GM23248 (cell line): ENCODE data around the gene COL4A5. TPM values are rescaled to one million over a fixed set of nuclear protein-coding genes. Genes with fewer than 3 reads are reported as not detected.
A peak's percentile ranks its signal among the peaks of the same experiment; 100 is the strongest.

Experiments used
- DNase-seq: peaks from one replicate; pipeline ENCODE4 v3.0.0-alpha.2; 2015
- H2AFZ ChIP-seq: fragments of 200-600 bp; sonication (generic); 2 replicates; pipeline ENCODE4 v1.6.1; 2016; ENCODE audit warnings: antibody characterized with exemption
- H3F3A ChIP-seq: fragments of 200-600 bp; sonication (generic); 2 replicates; pipeline ENCODE4 v1.6.1; 2016; ENCODE audit warnings: mild to moderate bottlenecking, antibody characterized with exemption, mixed run types; ENCODE audit not compliant: insufficient read depth
- H3K27ac ChIP-seq: fragments of 200-600 bp; sonication (generic); 2 replicates; pipeline ENCODE4 v1.5.1; 2016; ENCODE audit warnings: mild to moderate bottlenecking
- H3K27me3 ChIP-seq: fragments of 200-600 bp; sonication (generic); replicated peaks from 2 replicates; pipeline ENCODE4 v1.6.1; 2016; ENCODE audit warnings: mild to moderate bottlenecking; ENCODE audit not compliant: insufficient read depth
- H3K36me3 ChIP-seq: fragments of 200-600 bp; sonication (generic); 2 replicates; pipeline ENCODE4 v1.6.1; 2016; ENCODE audit warnings: low read depth, mild to moderate bottlenecking
- H3K4me1 ChIP-seq: fragments of 200-600 bp; sonication (generic); 2 replicates; pipeline ENCODE4 v1.6.1; 2016; ENCODE audit warnings: mild to moderate bottlenecking; ENCODE audit not compliant: insufficient read depth
- H3K4me2 ChIP-seq: fragments of 200-600 bp; sonication (generic); one replicate; pipeline ENCODE4 v1.6.1; 2016; ENCODE audit warnings: mild to moderate bottlenecking; ENCODE audit not compliant: unreplicated experiment
- H3K4me3 ChIP-seq: fragments of 200-600 bp; sonication (generic); 2 replicates; pipeline ENCODE4 v1.5.1; 2016; ENCODE audit warnings: mild to moderate bottlenecking
- H3K79me2 ChIP-seq: fragments of 200-600 bp; sonication (generic); 2 replicates; pipeline ENCODE4 v1.6.1; 2016; ENCODE audit warnings: mild to moderate bottlenecking; ENCODE audit not compliant: insufficient read depth
- H3K9ac ChIP-seq: fragments of 200-600 bp; sonication (generic); 2 replicates; pipeline ENCODE4 v1.6.1; 2016; ENCODE audit warnings: mild to moderate bottlenecking
- H3K9me2 ChIP-seq: fragments of 200-600 bp; sonication (generic); 2 replicates; pipeline ENCODE4 v1.6.1; 2016; ENCODE audit warnings: mixed run types, mild to moderate bottlenecking, moderate library complexity; ENCODE audit not compliant: insufficient read depth
- H3K9me3 ChIP-seq: fragments of 200-600 bp; sonication (generic); one replicate; pipeline ENCODE4 v1.6.1; 2017; ENCODE audit warnings: low read depth
- H4K20me1 ChIP-seq: fragments of 200-600 bp; sonication (generic); 2 replicates; pipeline ENCODE4 v1.6.0; 2016; ENCODE audit not compliant: insufficient read depth
- EZH2 ChIP-seq: fragments of 200-600 bp; sonication (generic); IDR thresholded peaks from 2 replicates; pipeline ENCODE4 v1.6.1; 2018; ENCODE audit warnings: antibody characterized with exemption, mild to moderate bottlenecking; ENCODE audit not compliant: insufficient read depth, poor library complexity, severe bottlenecking
- EZH2phosphoT487 ChIP-seq: fragments of 200-600 bp; sonication (generic); IDR thresholded peaks from 2 replicates; pipeline ENCODE4 v1.6.1; 2018; ENCODE audit warnings: antibody characterized with exemption, moderate library complexity, mild to moderate bottlenecking, low read depth; ENCODE audit not compliant: insufficient read depth
- WGBS, 2 experiments: methylation state at CpG; one replicate each; pipeline ENCODE4 v1.1.6; 2015 to 2017; ENCODE audit warnings: low lambda C conversion rate in 2 of 2, low coverage in 1 of 2; ENCODE audit errors: missing lambda C conversion rate in 2 of 2; 5-methylcytosine and 5-hydroxymethylcytosine counted together
- in situ Hi-C: fragments of 300-500 bp; cut with MboI; formaldehyde crosslinking; loops from 2 replicates; pipeline ENCODE4 v1.15.0; 2020
- polyA plus RNA-seq: library from polyadenylated mRNA; unstranded; fragments of >200 nt; fragmentation: Nextera tagmentation; extraction: Ambion mirVana; gene quantifications from 2 replicates; pipeline ENCODE4 v1.2.1, GENCODE V29; 2016
- total RNA-seq: library from RNA; depleted of rRNA; stranded (reverse); fragments of >200 nt; shearing (Covaris generic); gene quantifications from 2 replicates; pipeline ENCODE4 v1.2.3, GENCODE V29; 2014

COL4A5 gene
- total and polyA plus RNA-seq, 2 experiments from 2014 or later, result 5.3 to 14.4 TPM

DNA sequence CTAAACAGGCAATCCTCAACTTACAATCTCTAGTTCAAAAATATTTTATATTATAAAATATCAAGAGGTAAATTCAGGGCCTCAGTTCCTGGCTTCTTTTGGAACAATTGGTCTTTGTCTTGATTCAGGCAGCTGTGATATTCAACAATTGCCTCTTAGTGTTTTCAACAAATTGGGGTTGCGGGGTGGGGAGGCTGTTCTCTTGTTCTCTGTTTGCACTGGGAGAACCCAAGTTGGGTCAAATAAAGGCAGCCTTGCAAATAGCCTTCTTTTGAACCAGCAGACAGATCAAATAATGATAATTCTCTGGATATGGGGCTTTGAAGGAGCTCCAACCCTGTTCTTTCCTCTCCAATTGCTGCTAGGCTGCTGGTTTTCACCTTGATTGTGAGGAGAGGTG lies 142.5 kb downstream of the COL4A5 start:
- WGBS, 2 experiments, result 83 to 93% methylated on average over 1 of the region's 1 CpG
- no peak for DNase-seq
- in situ Hi-C loops, result no loop called here

DNA sequence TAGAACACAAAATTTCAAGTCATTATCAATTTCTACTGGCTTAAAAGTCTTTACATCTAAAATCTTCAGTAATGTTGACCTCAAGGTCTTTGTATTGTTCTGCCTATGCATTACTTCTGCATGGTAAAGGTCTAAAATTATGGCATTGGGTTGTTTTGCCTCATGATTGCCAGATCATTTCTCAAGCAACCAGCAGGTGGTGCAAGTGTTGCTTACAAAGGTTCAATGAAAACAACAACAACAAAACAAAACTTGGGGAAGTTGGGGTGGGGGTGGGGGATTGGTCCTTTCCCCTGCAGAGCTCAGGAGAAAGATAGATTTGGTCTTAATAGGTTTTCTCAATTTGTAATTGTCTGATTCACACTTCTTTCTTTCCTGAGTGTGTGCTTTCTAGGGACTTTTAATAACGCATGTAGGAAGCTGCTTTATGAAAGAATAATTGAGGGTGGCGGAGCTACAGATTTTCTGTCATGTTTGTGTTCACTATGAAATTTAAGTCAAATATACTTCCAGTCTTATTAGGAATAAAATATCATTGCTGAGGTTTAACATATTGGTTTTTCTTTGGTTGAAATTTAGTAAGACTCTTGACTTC lies 145.1 kb downstream of the COL4A5 start:
- no peaks in the 10 kb centered on the region for H3K4me1 ChIP-seq
- H3K9me2 ChIP-seq, result no peaks in the 10 kb centered on the region
- TF ChIP-seq EZH2phosphoT487, result no peak
- no peak for TF ChIP-seq EZH2
- no peak overlapping the region for H3K27ac ChIP-seq
- in situ Hi-C loops, result no loop called here
- H3K36me3 ChIP-seq, result no peaks in the 10 kb centered on the region
- H4K20me1 ChIP-seq, result no peaks in the 10 kb centered on the region
- peak; percentile 15 for DNase-seq
- H3K27me3 ChIP-seq, result no peaks in the 10 kb centered on the region
- no peak overlapping the region for H3K4me3 ChIP-seq
- no peak overlapping the region for H3K9ac ChIP-seq
- no peaks in the 10 kb centered on the region for H3K9me3 ChIP-seq
- no peaks in the 10 kb centered on the region for H3K79me2 ChIP-seq
- no peaks in the 10 kb centered on the region for H3F3A ChIP-seq
- WGBS, 2 experiments, result 93 to 100% methylated on average over 2 of the region's 2 CpGs
- H3K4me2 ChIP-seq, result no peak overlapping the region
- H2AFZ ChIP-seq, result no peak overlapping the region

More for the DNA sequence above, 142.5 kb downstream of the COL4A5 start:
- no peaks in the 10 kb centered on the region for H3K9me3 ChIP-seq
- H3K9ac ChIP-seq, result no peak overlapping the region
- H3K4me3 ChIP-seq, result no peak overlapping the region
- no peaks in the 10 kb centered on the region for H4K20me1 ChIP-seq
- H3K36me3 ChIP-seq, result no peaks in the 10 kb centered on the region
- H3K9me2 ChIP-seq, result no peaks in the 10 kb centered on the region
- no peaks in the 10 kb centered on the region for H3K27me3 ChIP-seq
- H3K4me2 ChIP-seq, result no peak overlapping the region
- H3K4me1 ChIP-seq, result no peaks in the 10 kb centered on the region
- no peak overlapping the region for H3K27ac ChIP-seq
- TF ChIP-seq EZH2 (no peak), EZH2phosphoT487 (no peak)
- no peak overlapping the region for H2AFZ ChIP-seq
- no peaks in the 10 kb centered on the region for H3K79me2 ChIP-seq
- H3F3A ChIP-seq, result no peaks in the 10 kb centered on the region

DNA sequence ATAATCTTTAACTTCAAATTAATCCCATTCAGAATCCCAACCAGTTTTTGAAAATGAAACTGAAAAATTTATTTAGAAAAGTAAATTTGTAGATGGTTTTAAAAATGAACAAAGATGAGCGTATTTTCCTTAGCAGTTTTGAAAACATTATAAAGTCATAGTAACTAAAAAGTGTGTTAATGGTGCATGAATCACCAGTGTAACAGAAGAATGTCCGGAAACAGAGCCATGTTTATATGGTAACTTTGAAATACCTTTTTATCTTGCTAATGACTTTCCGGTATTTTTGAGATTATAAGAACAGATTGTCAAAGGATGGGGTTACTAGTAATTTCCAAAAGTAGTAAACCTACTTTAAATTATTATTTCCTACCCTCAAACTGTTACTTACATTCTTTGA lies 150.9 kb downstream of the COL4A5 start:
- Histone ChIP-seq H3K79me2 (no peaks in the 10 kb centered on the region), H3K27ac (no peak overlapping the region), H3F3A (no peaks in the 10 kb centered on the region), H2AFZ (no peak overlapping the region), H3K27me3 (no peaks in the 10 kb centered on the region), H3K36me3 (no peaks in the 10 kb centered on the region), H3K9ac (no peak overlapping the region), H3K9me3 (no peaks in the 10 kb centered on the region), H3K4me1 (no peaks in the 10 kb centered on the region), H3K9me2 (no peaks in the 10 kb centered on the region), H4K20me1 (no peaks in the 10 kb centered on the region), H3K4me2 (no peak overlapping the region), H3K4me3 (no peak overlapping the region)
- in situ Hi-C loops, result no loop called here
- 58 to 61% methylated on average over 3 of the region's 3 CpGs for WGBS, 2 experiments
- peak; percentile 28 for DNase-seq
- no peak for TF ChIP-seq EZH2phosphoT487
- TF ChIP-seq EZH2, result no peak

DNA sequence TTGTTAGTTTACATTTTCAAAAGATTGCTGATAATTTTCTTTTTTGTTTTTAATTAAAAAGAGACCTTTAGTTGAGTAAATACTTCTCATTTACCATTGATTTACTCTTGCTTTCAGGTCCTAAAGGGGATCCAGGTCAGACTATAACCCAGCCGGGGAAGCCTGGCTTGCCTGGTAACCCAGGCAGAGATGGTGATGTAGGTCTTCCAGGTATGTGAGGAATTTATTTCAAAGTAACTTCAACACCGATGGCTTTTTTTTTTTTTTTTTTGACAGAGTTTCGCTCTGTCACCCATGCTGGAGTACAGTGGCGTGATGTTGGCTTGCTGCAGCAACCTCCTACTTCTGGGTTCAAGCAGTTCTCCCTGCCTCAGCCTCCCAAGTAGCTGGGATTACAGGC lies 161.6 kb downstream of the COL4A5 start:
- Histone ChIP-seq H4K20me1 (no peaks in the 10 kb centered on the region), H3F3A (no peaks in the 10 kb centered on the region), H2AFZ (no peak overlapping the region), H3K27me3 (no peaks in the 10 kb centered on the region), H3K4me2 (no peak overlapping the region), H3K79me2 (no peaks in the 10 kb centered on the region), H3K9me3 (no peaks in the 10 kb centered on the region), H3K4me1 (no peaks in the 10 kb centered on the region), H3K36me3 (no peaks in the 10 kb centered on the region), H3K4me3 (no peak overlapping the region), H3K9me2 (no peaks in the 10 kb centered on the region), H3K27ac (no peak overlapping the region), H3K9ac (no peak overlapping the region)
- in situ Hi-C loops, result no loop called here
- no peak for DNase-seq
- 96 to 100% methylated on average over 1 to 4 of the region's 4 CpGs for WGBS, 2 experiments
- TF ChIP-seq EZH2phosphoT487, result no peak
- TF ChIP-seq EZH2, result no peak

DNA sequence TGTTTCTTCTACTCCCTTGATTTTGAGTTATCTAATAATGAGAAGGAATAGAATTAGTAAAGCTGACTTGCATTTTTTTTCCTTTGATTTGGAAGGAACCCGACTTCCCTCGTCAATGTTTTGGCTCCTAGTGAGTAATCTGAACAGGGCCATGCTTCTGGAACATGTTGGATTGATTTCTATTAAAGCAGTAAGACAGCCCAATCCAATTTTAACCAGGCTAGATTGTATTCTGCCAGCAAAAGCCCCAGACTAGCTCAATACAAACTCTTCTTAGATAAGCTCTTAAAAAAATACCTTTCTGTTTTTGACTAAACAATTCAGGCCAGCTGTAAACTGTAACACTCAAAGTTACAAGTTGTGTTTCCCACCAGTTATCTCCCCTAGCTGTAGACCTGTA lies 170.5 kb downstream of the COL4A5 start:
- no peaks in the 10 kb centered on the region for H3K36me3 ChIP-seq
- no peak for DNase-seq

More for the DNA sequence above, 170.5 kb downstream of the COL4A5 start:
- 4 to 26% methylated on average over 2 of the region's 2 CpGs for WGBS, 2 experiments
- H3K9me2 ChIP-seq, result no peaks in the 10 kb centered on the region
- no peak overlapping the region for H3K4me3 ChIP-seq
- no peaks in the 10 kb centered on the region for H3K27me3 ChIP-seq
- H3K4me1 ChIP-seq, result no peaks in the 10 kb centered on the region
- no peak overlapping the region for H3K9ac ChIP-seq
- H3K9me3 ChIP-seq, result no peaks in the 10 kb centered on the region
- no peaks in the 10 kb centered on the region for H4K20me1 ChIP-seq
- TF ChIP-seq EZH2phosphoT487 (no peak), EZH2 (no peak)
- no peak overlapping the region for H3K4me2 ChIP-seq
- H3F3A ChIP-seq, result no peaks in the 10 kb centered on the region
- in situ Hi-C loops, result no loop called here
- no peak overlapping the region for H2AFZ ChIP-seq
- no peak overlapping the region for H3K27ac ChIP-seq
- no peaks in the 10 kb centered on the region for H3K79me2 ChIP-seq
